Measurements from ENCODE around the gene EDAR.

DNA sequence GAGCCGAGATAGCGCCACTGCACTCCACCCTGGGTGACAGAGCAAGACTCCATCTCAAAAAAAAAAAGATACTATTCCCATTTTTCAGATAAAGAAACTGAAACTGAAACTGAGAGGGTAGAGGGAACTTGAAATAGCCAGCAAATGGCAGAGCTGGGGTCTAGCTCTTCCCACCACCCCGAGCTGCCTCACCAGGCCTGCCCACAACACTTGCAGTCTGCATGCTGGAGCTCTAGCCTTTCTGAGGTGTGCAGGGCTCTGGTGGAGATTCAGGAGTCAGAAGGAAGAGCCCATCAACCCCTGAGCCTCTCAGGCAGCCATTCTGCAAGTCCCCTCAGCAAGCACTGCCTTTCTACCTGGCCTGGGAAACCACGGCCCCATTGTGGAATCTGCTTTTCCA, 14.3 kb downstream of the EDAR start:
- TF ChIP-seq YBX1 (IDR thresholded peaks at IDR 0.05) (no peak), ZFP36 (IDR thresholded peaks at IDR 0.05; ENCODE audit: low read depth, low read length, partially characterized antibody) (no peak), RBM25 (IDR thresholded peaks at IDR 0.05; ENCODE audit: low read depth, low read length, severe bottlenecking) (no peak), LARP7 (IDR thresholded peaks at IDR 0.05) (no peak), CTCF (IDR thresholded peaks at IDR 0.05 in 2 of 3, conservative IDR thresholded peaks at IDR 0.05 in 1 of 3; ENCODE audit: insufficient read depth in 2 of 3, low read depth in 1 of 3, low read length in 3 of 3) (no peak), L3MBTL2 (IDR thresholded peaks at IDR 0.05) (no peak)
- TF ChIP-seq, protein P1, sequence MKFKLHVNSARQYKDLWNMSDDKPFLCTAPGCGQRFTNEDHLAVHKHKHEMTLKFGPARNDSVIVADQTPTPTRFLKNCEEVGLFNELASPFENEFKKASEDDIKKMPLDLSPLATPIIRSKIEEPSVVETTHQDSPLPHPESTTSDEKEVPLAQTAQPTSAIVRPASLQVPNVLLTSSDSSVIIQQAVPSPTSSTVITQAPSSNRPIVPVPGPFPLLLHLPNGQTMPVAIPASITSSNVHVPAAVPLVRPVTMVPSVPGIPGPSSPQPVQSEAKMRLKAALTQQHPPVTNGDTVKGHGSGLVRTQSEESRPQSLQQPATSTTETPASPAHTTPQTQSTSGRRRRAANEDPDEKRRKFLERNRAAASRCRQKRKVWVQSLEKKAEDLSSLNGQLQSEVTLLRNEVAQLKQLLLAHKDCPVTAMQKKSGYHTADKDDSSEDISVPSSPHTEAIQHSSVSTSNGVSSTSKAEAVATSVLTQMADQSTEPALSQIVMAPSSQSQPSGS (CRISPR knock-in tag; IDR thresholded peaks at IDR 0.05): no peak

Data from K562 (cell line).